C4-2B (cell line): Measurements from ENCODE around the gene OR10D3.

Experiments used
- ZFX ChIP-seq: fragments of 450-650 bp; IDR thresholded peaks from 2 replicates; pipeline ENCODE4 v1.6.1; 2017
- TF ChIP-seq, protein P1 (sequence below): fragments of 450-650 bp; conservative IDR thresholded peaks from 2 replicates; pipeline ENCODE4 v1.5.1; 2017; ENCODE audit warnings: mild to moderate bottlenecking

DNA sequence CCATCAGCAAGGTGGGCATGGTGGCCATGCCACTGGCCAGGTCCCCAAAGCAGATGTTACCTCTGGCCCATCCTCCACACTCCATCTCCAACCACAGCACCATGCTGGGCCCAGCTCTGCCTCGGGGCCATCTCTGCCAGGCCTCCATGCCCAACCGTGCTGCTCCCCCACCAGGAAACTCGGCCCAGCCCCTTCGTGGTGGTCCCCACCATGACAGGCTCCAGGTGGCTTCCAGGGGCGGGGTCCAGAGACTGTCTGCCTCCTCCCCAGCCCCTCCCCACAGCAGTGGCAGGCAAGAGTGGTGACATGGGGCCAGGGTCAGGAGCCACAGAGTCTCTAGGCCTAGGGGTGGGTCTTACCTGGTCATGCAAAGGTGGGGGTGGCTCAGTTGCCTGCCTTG is 27.3 kb downstream of the OR10D3 start:
- TF ChIP-seq, protein P1, sequence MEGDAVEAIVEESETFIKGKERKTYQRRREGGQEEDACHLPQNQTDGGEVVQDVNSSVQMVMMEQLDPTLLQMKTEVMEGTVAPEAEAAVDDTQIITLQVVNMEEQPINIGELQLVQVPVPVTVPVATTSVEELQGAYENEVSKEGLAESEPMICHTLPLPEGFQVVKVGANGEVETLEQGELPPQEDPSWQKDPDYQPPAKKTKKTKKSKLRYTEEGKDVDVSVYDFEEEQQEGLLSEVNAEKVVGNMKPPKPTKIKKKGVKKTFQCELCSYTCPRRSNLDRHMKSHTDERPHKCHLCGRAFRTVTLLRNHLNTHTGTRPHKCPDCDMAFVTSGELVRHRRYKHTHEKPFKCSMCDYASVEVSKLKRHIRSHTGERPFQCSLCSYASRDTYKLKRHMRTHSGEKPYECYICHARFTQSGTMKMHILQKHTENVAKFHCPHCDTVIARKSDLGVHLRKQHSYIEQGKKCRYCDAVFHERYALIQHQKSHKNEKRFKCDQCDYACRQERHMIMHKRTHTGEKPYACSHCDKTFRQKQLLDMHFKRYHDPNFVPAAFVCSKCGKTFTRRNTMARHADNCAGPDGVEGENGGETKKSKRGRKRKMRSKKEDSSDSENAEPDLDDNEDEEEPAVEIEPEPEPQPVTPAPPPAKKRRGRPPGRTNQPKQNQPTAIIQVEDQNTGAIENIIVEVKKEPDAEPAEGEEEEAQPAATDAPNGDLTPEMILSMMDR, result no peak
- no peak for TF ChIP-seq ZFX
